ENCODE results near the gene NACC2. TPM values are rescaled to one million over a fixed set of nuclear protein-coding genes. Genes with fewer than 3 reads are reported as not detected.
A peak's percentile ranks its signal among the peaks of the same experiment; 100 is the strongest.

Gene NACC2
- total and polyA plus RNA-seq, 2 donors from 2014 or later: 7.1 to 30.9 TPM

DNA sequence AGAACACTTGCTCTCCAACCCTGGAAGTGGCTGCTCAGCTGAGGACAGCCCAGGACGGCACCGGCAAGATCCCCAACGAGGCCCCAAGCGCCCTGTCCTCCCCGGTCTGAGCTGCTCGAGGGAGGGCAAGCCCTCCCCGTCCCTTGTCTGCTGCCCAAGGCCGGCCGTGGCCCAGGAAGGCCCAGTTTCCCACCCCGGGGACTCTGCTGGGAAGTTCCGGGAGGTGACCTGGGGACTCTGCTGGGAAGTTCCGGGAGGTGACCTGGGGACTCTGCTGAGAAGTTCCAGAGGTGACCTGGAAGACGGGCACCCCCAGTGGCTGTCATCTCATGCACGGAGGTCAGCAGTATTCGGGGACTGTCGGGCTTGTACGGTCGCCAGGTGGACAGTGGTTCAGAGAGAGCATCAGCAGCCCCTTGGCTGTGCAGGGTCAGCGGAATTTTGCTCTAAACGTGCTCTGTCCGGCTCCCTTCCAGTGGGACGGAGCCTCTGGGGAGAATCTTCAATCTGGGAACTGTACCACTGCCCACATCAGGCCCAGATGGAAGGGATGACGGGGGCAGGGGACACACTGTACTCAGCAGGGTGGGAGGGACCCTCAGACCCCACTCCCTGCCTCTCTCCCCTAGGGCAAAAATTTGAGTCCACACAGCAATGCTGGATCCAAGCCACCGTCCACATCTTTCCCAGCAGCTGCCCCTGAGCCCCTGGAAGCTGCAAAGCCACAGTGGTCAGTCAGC is 7.2 kb downstream of the NACC2 start:
- H3K36me3 ChIP-seq (ENCODE audit: control insufficient read depth in 2 of 3, insufficient read depth in 3 of 3, low read length in 3 of 3): peaks cover 0 to 3% (median 0%) of the 10 kb centered on the region in 3 donors
- intact Hi-C loops (cut with DNase I): no loop called here
- DNase-seq (peak in 1 of 5 donors; percentile 76), FAIRE-seq (no peak)
- H3K9me3 ChIP-seq (ENCODE audit: control insufficient read depth in 2 of 3, insufficient read depth in 1 of 3, low read length in 3 of 3): no peaks in the 10 kb centered on the region
- no peaks in the 10 kb centered on the region for H3K27me3 ChIP-seq (ENCODE audit: control insufficient read depth, insufficient read depth, low read length)
- no peak overlapping the region for H3K9ac ChIP-seq (ENCODE audit: low read length in 3 of 3)
- H3K4me1 ChIP-seq (ENCODE audit: control insufficient read depth in 2 of 3, insufficient read depth in 2 of 3, low read depth in 1 of 3, low read length in 3 of 3): peaks cover 0 to 34% (median 28%) of the 10 kb centered on the region in 3 donors
- no peak overlapping the region for H3K27ac ChIP-seq (ENCODE audit: low read depth in 2 of 2, low read length in 2 of 2)
- TF ChIP-seq, protein P1, sequence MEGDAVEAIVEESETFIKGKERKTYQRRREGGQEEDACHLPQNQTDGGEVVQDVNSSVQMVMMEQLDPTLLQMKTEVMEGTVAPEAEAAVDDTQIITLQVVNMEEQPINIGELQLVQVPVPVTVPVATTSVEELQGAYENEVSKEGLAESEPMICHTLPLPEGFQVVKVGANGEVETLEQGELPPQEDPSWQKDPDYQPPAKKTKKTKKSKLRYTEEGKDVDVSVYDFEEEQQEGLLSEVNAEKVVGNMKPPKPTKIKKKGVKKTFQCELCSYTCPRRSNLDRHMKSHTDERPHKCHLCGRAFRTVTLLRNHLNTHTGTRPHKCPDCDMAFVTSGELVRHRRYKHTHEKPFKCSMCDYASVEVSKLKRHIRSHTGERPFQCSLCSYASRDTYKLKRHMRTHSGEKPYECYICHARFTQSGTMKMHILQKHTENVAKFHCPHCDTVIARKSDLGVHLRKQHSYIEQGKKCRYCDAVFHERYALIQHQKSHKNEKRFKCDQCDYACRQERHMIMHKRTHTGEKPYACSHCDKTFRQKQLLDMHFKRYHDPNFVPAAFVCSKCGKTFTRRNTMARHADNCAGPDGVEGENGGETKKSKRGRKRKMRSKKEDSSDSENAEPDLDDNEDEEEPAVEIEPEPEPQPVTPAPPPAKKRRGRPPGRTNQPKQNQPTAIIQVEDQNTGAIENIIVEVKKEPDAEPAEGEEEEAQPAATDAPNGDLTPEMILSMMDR (IDR thresholded peaks at IDR 0.05; ENCODE audit: borderline replicate concordance, extremely low read depth, insufficient read depth): no peak
- H3K4me3 ChIP-seq (ENCODE audit: low read length in 3 of 3): no peak overlapping the region

DNA sequence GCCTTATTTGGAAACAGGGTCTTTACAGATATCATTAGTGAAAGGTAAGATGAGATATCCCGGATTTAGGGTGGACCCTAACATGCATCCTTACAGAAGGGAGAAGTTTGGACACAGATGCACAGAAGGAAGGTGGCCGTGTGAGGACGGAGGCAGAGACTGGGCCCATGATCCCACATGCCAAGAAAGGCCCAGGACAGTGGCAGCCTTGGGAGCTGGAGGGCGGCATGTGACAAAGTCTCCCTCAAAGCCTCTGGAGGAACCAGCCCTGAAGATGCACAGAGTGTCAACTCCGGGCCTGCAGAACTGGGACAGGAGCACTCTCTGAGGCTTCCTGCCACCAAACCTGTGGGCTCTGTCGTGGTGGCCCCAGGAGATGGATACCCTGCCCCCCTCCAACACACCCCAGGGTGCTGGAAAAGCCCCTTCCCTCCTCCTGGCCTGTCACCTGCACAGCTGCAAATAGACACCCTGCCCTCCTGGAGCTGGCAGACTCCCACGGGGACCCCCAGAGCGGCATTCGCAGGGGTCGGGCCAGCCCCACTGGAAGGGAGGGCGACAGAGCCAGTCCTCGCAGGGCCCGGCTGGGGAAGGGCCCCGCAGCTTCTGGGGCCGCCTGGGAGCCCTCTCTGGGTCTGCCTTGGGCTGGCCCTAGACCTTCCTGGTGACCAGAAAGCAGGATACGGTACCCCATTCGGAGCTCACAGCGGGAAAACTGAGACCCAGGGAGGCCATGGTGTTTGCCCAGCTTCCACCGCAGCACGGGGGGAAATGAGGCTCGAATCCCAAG is 7.9 kb downstream of the NACC2 start:
- no peak overlapping the region for H3K27ac ChIP-seq (ENCODE audit: low read depth in 2 of 2, low read length in 2 of 2)
- H3K4me3 ChIP-seq (ENCODE audit: low read length in 3 of 3): no peak overlapping the region
- peak in 1 of 5 donors; percentile 58 for DNase-seq
- H3K9ac ChIP-seq (ENCODE audit: low read length in 3 of 3): peak overlapping the region in 1 of 3 donors; percentile 9
- H3K9me3 ChIP-seq (ENCODE audit: control insufficient read depth in 2 of 3, insufficient read depth in 1 of 3, low read length in 3 of 3): no peaks in the 10 kb centered on the region
- no peaks in the 10 kb centered on the region for H3K27me3 ChIP-seq (ENCODE audit: control insufficient read depth, insufficient read depth, low read length)
- FAIRE-seq: no peak
- no peaks in the 10 kb centered on the region for H3K36me3 ChIP-seq (ENCODE audit: control insufficient read depth in 2 of 3, insufficient read depth in 3 of 3, low read length in 3 of 3)
- TF ChIP-seq, protein P1 (IDR thresholded peaks at IDR 0.05; ENCODE audit: borderline replicate concordance, extremely low read depth, insufficient read depth): no peak
- intact Hi-C loops (cut with DNase I): no loop called here
- peaks cover 0 to 31% (median 22%) of the 10 kb centered on the region in 3 donors for H3K4me1 ChIP-seq (ENCODE audit: control insufficient read depth in 2 of 3, insufficient read depth in 2 of 3, low read depth in 1 of 3, low read length in 3 of 3)

DNA sequence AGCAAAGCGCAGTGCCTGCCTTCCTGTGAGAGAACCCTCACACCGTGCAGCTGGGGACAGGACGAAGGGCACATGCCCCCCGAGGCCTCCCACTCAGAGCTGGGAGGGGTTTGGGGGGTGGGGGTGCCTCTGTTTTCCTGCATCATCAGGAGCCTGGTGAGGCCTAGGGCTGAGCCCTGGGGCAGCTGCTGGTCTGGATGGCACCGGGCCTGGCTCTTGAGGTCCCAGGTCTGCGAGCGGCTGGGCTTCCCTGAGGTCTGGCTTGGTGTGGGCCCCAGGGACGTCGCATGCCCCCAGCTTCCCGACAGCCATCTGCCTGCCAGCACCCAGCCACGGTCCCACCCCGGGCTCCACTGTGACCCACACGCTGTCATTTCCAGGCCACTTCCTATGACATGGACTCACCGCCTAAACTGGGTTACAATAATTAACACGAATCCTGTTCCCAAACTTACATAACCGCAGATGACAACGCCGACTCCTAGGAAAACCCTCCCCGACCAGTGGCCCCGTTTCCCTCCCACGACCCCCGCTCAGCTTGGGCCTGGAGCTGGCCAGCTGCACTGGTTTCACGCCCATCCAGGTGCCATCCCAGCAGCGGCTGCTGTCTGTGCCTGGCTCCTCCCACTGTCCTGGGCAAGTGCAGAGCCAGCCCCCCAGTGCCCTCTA is 8.7 kb downstream of the NACC2 start:
- Histone ChIP-seq H3K9me3 (ENCODE audit: control insufficient read depth in 2 of 3, insufficient read depth in 1 of 3, low read length in 3 of 3) (no peaks in the 10 kb centered on the region), H3K9ac (ENCODE audit: low read length in 3 of 3) (peak overlapping the region in 1 of 3 donors; percentile 9), H3K4me3 (ENCODE audit: low read length in 3 of 3) (peak overlapping the region in 1 of 3 donors; percentile 32), H3K4me1 (ENCODE audit: control insufficient read depth in 2 of 3, insufficient read depth in 2 of 3, low read depth in 1 of 3, low read length in 3 of 3) (peaks cover 0 to 31% (median 22%) of the 10 kb centered on the region in 3 donors), H3K36me3 (ENCODE audit: control insufficient read depth in 2 of 3, insufficient read depth in 3 of 3, low read length in 3 of 3) (no peaks in the 10 kb centered on the region), H3K27me3 (ENCODE audit: control insufficient read depth, insufficient read depth, low read length) (no peaks in the 10 kb centered on the region), H3K27ac (ENCODE audit: low read depth in 2 of 2, low read length in 2 of 2) (peak overlapping the region in 1 of 2 donors; percentile 51)
- intact Hi-C loops (cut with DNase I): no loop called here
- DNase-seq (peak in 1 of 5 donors; percentile 79), FAIRE-seq (no peak)
- TF ChIP-seq, protein P1 (IDR thresholded peaks at IDR 0.05; ENCODE audit: borderline replicate concordance, extremely low read depth, insufficient read depth): no peak

Data from kidney (tissue), 14 donors.